GM21529 (cell line): ENCODE results near the gene NFIX.
A peak's percentile ranks its signal among the peaks of the same experiment; 100 is the strongest.

Experiments used
- ATAC-seq: cut with Tn5 transposase; IDR thresholded peaks from one replicate; pipeline ENCODE4 v1.9.1; 2021; ENCODE audit not compliant: unreplicated experiment

The NFIX gene

DNA sequence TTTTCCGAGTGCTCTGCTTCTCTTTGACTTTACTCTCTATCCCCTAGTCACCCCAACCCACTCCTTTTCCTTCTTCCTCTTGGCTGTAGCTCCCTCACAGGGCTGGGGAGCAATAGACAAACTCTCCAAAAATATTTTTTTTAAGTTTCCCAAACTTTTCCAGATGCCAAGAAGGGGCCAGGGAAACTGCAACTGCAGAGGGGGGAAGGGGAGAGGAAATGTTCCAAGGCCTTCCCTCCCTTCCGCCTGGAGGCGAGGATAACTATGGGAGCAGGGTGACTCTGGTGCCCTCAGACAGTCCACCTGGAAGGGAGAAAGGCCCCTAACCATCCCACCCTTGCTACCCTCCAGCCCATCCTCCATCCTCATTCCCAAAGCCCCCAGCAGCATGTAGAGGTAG lies 58.0 kb downstream of the NFIX start:
- no peak for ATAC-seq

DNA sequence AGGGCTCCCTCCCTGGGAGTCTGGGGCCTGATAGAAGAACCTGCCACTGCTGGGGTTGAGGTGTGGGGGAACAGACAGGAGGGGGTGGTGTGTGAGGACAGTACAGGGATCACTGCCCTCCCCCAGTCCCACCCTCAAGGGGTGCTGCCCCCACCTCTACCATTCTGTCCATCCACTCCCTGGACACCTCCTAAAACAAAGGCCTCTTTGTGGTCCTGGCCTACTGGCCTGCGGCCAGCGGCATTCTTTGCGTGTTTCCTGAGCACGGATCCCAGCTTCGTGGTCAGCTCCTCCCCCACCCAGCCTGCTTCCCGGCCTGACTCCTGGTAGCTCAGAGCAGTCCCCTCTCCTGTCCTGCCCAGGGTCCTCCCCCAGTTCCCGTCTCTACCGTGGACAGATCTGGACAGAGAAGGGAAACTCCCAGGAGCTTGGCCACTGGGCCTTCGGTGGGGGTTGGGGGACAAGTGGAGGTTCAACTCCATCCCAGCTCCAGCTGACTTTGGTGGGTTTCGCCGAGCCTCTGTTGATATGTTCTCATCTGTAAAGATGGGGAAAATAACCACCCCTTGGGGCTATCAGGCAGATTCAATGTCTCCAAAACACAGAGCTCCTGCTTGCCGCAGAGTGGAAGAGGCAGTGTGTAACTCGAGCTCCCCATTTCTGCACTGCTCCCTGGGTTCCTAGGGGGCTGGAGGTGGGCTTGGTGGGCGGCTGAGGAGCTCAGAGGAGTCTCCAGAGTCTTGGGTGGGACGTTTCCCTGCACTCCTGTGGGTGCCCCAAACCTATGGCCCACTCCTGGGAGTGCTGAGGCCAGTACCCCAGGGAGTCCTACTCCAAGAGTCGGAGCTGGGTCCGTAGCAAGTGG lies 58.7 kb downstream of the NFIX start:
- no peak for ATAC-seq

DNA sequence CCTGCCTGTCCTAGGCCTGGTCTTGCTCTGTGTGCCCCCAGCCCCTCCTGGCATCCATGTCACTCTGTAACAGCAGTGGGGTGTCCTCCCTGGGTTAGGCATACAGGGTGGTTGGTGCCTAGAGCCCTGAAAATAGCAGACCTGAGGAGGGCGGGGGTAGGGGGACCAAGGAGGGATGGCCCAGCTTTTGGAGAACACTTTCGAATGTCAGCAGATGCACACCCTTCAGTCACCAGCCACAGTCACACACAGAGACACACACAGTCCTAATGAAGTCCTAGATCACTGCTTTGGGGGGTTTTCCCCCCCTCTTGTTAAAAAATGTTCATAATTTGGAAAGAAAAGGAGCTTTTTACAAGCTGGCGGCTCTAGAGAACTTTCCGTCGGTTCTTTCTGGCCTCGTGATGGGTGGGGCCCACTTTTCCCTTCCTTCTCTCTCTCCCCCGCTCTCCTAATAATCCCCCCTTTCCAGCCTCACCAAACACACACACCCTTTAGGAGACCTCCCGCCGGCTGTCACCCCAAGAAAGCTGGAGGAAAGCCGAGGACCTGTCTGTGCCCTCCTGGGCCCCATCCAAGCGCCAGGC lies 59.4 kb downstream of the NFIX start:
- ATAC-seq: no peak

DNA sequence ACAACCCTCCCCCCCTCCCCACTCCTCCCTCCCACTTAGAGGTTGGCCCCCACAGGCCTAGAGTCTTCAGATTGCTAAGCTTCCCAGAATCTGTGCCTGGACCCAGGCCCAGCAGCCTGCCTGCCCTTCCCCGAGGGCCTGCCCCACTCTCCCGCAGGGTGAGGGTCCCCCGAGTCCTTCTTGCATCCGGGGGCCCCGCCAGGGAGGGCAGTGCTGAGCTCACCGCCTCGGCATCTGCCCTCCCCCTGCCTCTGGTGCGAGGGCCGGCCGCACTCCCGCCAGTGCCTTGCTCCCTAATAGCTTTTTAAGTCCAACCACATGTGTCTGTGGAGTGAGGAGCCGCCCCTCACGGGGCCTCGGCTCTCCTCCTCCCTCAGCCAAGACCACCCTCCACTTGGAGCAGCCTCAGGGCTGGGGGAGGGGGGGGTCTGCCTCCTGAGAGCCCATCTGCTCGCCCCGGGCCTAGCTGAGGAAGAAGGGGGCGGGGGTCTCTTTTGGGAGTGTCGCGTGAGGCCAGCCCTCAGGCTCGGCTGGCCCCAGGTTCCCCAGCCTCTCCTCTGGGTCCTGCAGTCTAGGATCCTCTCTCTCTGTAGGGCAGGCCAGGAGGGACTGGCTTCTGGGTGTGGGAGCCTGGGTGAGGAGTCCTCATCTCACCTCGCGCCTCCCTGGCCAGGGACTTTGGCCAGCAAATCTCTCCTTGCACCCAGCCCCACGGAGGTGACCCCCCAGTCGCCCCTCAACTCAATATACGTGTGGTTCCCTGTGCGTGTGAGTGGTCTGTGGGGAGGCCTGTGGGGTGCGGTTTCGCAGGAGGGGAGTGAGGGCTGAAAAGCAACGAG lies 60.2 kb downstream of the NFIX start:
- ATAC-seq: no peak

DNA sequence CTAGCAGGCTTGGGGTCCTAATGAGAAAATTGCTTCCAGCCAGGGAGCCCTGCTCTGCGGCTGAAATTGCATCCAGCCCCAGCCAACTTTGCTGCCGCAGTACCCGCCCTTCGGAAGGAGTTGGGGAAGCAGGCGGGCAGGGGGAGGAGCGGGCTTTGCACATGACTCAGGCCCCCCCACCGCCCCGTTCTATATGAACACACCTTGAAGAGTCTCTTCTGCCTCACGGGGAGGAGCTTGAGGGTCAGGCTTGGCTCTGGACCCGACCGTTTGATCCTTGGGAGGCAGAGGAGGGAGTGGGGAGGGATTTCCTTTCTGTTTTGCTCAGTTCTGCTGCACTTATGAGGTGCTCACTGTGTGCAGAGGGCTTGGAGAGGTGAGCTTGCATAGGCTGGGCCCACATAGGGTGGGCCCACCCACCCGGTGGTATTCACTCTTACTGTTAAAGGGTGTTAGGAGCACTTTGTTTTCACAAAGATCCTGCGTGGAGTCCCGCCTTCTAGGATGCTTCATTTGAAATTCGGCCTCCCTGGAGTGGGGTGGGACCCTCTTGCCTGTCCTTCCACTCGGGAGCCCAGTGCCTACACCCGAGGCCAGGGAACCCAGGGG lies 60.9 kb downstream of the NFIX start:
- ATAC-seq: no peak

GRCh38 chr19:13057147-13057572 lies 61.9 kb downstream of the NFIX start:
- ATAC-seq: no peak

GRCh38 chr19:13057744-13058143 lies 62.5 kb downstream of the NFIX start:
- no peak for ATAC-seq

GRCh38 chr19:13058951-13059660 lies 63.8 kb downstream of the NFIX start:
- no peak for ATAC-seq

DNA sequence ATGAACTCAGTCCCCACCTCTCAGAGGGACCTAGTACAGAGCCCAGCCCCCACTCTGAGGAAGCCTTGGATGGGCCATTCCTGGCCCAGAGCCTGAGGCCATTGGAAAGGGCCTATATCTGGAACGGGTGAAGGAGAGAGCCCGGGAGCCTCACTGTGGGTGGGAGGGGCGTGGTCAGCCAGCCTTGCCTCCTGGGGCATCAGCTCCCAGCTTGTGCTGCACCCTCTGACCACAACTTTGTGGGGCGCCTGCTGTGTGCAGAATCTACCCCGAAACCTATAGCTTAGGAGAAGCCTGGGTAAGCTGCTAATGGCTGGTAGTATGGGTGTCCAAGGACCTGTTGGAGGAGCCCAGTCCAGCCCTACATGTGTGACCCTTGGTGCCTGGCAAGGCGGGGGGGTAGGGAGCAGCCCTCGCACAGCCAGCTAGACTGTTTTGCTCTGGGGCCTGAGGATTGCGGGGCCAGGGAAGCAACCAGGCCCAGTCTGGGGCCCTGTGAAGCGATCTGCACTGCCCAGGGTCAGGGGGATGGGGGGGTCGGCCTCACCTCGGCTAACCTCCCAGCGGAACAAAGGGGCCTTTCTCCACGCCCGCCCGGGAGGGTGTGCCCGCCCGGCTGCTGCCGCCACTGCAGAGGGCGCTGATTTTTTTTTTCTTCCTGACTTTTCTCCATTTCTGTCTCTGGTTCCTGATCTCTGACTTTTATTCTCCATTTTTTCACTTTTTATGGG lies 65.1 kb downstream of the NFIX start:
- ATAC-seq: no peak

DNA sequence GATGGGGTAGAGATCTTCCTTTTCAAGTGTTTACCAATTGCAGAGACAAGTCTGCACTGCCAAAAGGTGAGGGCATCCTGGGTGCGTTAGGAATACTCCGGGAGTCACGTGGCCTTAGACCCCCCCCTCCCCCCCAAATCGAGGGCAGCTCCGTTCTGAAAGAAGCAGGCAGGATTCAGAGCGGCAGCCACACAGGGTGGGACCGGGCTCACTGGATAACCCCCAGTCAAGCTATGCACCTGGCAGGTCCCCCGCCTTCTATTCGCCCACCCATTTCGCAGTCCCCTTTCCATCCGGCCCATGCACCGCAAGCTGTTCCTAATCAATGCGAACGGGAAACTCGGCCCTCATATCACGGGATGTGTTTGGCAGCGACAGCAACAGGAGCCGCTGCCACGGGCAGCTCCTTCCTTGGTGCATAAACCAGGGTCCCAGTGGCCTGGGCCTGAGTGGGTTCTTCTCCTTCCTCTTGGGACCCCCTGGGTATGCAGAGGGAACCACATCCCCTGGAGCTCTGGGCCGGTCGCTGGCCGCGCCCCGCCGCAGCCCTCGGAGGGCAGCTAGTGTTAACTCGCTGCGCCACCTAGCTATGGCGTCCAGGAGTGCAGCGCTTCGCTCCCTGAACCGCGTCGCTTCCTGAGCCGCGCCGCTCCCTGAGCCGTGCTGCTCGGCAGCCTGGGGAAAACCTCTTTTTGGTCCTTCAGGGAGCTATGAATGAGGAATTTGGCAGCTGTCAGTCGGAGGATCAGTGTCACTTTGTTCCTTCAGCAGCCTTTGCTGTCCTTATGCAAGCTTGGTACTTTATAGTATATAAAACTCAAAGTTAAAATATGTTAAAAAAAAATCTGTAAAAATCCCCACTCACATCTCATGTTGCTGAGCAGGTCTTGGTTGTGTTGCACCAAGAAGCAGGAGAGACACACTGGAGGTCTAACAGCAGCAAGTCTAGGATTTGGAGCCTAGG lies 66.0 kb downstream of the NFIX start:
- ATAC-seq: peak; percentile 69

DNA sequence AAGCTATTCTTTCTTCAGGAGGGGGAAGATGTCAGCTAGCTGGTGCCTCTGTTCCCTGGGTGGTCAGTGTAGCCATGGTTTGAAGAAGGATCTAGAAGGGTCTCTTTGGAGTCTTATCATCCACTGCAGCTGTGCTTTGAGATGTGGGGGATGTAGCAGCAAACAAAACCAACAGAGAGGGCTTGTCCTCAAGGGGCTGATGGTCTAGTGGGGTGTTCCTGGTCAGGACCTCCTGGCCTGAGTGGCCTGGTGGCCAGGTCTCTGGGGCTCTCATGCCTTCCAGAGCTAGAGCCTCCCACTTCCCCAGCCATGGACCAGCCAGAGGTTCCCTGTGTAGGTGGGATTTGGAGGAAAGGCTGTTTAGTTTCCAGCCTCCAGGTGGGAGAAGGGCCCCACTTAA lies 67.0 kb downstream of the NFIX start:
- no peak for ATAC-seq

DNA sequence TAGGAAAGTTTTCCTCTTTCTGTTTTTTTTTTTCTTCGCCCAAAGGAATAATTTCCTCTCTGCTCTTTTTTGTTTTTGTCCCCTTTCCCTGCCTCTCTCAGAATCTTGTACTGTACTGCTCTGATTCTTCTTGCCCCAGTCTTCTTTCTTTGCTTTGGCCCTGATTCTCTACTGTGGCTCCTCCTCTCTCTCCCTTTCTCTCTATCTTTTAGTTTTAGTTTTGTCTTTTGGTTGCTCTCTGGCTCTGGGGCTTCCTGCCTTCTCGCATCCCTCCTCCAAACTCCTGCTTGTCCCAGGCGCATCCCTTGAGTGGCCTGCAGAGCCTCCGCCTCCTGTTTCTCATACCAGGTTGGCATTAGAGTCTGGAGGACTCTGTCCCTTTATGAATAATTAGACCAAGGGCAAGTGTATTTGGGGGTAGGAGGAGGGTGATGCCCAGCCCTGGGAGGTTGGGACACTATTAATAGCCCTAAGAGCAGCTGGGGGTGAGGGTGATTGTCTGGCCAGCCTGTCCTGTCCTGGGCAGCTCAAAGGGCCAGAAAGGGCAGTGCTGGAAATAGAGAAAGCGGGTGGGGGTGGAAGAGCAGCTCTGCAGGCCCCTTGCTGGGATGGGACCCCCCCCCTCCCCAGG lies 68.3 kb downstream of the NFIX start:
- no peak for ATAC-seq

GRCh38 chr19:13064092-13064489 lies 68.8 kb downstream of the NFIX start:
- no peak for ATAC-seq

DNA sequence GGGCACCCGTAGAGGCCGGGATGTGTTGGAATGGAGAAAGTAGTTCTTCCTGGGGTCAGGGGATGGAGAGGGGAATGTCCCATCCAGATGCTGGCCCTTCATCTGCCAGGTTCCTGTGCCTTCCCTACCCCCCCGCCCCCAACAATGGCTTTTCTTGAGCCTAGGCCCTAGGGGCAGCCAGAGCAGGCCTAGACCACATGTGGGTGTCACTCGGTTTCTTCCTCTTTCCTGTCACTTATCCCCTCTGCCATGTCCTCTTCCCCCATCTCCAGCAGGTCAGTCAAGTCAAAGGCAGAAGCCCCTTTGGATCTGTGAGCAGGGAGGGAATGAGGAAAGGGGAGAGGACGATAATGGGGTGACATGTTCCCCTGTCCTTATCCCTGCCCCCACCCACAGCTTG lies 71.0 kb downstream of the NFIX start:
- ATAC-seq: no peak

- no peak for ATAC-seq
Observed at GRCh38 chr19:13066933-13067807, 71.9 kb downstream of the NFIX start.

DNA sequence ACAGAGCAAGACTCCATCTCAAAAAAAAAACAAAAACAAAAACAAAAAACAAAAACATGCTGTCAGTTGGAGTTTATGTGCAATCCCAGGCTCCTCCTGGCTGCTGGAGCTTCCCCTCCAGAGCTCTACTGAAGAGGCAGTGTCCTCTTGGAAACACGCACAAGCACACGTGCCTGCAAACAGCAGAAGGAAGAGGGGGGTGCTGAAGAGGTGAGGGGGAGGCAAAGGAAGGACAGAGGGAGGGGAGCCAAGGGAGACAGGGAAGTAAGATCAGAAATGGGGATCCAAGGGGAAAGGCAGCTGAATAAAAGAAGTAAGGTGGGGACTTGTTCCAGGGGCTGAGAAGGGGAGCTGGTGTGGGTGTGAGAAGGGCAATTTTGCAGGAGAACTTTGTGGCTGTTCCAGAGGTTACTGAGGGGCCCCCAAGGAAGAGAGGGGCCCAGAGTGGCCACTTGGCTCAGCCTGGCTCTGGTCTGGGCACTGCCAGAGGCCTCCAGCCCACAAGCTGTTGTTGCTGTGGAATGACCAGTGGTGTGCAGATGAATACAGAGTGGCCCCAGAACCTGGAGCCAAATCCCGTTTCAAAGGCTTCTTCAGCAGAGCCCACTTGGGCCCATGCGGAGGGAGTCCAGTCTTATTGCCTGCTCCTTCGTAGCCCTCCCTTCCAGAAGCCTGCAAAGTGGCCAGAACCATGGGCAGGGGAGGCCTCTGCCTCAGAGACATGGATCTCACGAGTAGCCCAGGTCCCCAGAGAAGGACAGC lies 73.0 kb downstream of the NFIX start:
- no peak for ATAC-seq
